Placental epithelial cell (primary cell): ENCODE data around the gene PBX1. TPM values are rescaled to one million over a fixed set of nuclear protein-coding genes. Genes with fewer than 3 reads are reported as not detected.

ENCODE experiments used
- small RNA-seq: library from RNA; depleted of rRNA; stranded (forward); fragments of <200 nt; gene quantifications from one replicate; pipeline ENCODE3, GENCODE V24; 2012
- total RNA-seq: library from RNA; depleted of rRNA; stranded (reverse); fragments of >200 nt; gene quantifications from 2 replicates; pipeline ENCODE4 v1.2.3, GENCODE V29; 2012

The PBX1 gene
- 77.6 and 165 TPM in 2 replicates for total RNA-seq

GRCh38 chr1:164558461-164559341, at the start of gene PBX1:
PBX1 (plus strand) TSS chr1:164559184.

Small RNA genes lying within 50 kb of the gene (small RNA-seq; reads per million reads assigned to genes)
- not detected for gene RF00017
- not detected for gene RF00019
- gene RNU6-171P, result not detected
